HG02798 (cell line): ENCODE results near the gene TBCD.
"Not testable (repeated sequence)": the region's sequence is repeated elsewhere in the genome, so short reads cannot be mapped to it uniquely, and the experiment has no call there.

Experiments
- ATAC-seq: cut with Tn5 transposase; IDR thresholded peaks from one replicate; pipeline ENCODE4 v1.9.1; 2021; ENCODE audit warnings: mild to moderate bottlenecking; ENCODE audit not compliant: unreplicated experiment, poor library complexity

Gene TBCD

GRCh38 chr17:82754297-82755208, 2.7 kb downstream of the TBCD start:
- ATAC-seq: no peak

GRCh38 chr17:82756166-82756565, 4.3 kb downstream of the TBCD start:
- ATAC-seq: no peak

GRCh38 chr17:82765371-82765770, 13.5 kb downstream of the TBCD start:
- ATAC-seq: no peak

- ATAC-seq: no peak
Measured at GRCh38 chr17:82767041-82767754, 15.3 kb downstream of the TBCD start.

GRCh38 chr17:82769041-82769440, 17.2 kb downstream of the TBCD start:
- no peak for ATAC-seq

GRCh38 chr17:82772026-82772425, 20.2 kb downstream of the TBCD start:
- ATAC-seq: no peak

- not testable (repeated sequence) for ATAC-seq
Measured at GRCh38 chr17:82774456-82774855, 22.6 kb downstream of the TBCD start.

DNA sequence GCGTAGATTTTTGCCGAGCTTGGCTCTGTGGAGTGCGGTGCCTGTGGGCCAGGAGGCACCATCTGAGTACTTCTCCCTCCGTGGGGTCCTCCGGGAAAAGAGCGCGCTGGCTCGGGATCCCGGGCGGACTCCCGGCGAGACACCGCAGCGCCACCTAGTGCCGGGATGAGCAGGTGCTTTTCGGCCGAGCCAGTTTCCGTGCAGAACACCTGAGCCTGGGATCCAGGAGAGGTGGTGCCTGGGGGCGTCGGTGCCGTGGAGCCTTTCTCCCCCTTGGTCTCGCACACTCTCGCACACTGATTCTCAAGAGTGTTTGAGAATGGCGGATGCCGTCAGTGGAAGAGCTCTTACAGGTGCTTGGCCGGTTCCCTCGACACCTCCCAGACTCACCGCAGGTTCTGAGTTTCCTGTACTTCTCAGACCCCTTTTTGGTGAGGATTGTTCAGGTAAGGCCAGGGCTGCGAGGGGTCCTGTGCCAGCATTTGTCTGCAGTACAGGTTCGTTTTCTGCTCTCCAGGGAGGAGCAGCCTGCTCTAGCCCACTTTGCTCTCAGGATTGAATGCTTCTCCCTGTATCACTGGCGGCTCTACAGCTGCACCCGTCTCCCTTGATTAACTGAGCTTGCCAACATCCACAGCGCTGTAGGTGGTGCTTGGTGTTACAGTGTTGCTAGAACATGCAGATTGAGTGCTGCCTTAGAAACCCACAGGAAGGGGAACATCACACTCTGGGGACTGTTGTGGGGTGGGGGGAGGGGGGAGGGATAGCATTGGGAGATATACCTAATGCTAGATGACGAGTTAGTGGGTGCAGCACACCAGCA, 23.3 kb downstream of the TBCD start:
- ATAC-seq: no peak

GRCh38 chr17:82776454-82776853, 24.6 kb downstream of the TBCD start:
- ATAC-seq: no peak

DNA sequence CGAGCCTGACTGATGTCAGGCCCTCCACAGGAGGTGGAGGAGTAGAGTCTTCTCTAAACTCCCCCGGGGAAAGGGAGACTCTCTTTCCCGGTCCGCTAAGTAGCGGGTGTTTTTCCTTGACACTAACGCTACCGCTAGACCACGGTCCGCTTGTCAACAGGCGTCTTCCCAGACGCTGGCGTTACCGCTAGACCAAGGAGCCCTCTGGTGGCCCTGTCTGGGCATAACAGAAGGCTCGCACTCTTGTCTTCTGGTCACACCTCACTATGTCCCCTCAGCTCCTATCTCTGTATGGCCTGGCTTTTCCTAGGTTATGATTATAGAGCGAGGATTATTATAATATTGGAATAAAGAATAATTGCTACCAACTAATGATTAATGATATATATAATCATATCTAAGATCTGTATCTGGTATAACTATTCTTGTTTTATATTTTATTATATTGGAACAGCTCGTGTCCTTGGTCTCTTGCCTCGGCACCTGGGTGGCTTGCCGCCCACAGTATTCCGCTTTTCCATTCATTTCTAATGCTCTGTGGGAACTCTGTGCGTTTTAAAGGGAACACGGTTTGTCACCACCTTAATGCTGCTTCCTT, 26.0 kb downstream of the TBCD start:
- not testable (repeated sequence) for ATAC-seq

GRCh38 chr17:82779541-82779940, 27.7 kb downstream of the TBCD start:
- no peak for ATAC-seq

GRCh38 chr17:82780195-82780594, 28.3 kb downstream of the TBCD start:
- no peak for ATAC-seq

- ATAC-seq: no peak
Measured at GRCh38 chr17:82780971-82781893, 29.4 kb downstream of the TBCD start.

DNA sequence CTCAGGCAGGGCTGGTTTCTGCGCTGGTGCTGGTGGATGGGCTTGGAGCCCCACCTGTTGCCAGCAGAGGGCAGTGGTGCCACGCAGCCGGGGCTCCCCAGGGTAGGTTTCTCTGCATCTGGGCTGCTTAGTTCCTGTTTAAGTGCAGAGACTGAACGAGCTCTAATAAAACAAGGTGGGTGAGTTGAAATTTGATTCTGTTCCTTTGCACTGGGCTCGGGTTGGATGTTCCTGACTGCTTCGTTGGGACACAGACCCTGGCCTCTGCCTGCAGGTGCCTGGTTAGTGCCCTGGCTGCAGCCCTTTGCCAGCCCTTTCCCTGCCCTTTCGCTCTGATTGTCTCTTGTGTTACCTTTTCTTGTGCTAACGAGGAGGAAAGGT, 30.0 kb downstream of the TBCD start:
- ATAC-seq: peak; percentile 56

GRCh38 chr17:82782657-82783207, 30.9 kb downstream of the TBCD start:
- ATAC-seq: no peak

- no peak for ATAC-seq
Measured at GRCh38 chr17:82783498-82783897, 31.6 kb downstream of the TBCD start.

DNA sequence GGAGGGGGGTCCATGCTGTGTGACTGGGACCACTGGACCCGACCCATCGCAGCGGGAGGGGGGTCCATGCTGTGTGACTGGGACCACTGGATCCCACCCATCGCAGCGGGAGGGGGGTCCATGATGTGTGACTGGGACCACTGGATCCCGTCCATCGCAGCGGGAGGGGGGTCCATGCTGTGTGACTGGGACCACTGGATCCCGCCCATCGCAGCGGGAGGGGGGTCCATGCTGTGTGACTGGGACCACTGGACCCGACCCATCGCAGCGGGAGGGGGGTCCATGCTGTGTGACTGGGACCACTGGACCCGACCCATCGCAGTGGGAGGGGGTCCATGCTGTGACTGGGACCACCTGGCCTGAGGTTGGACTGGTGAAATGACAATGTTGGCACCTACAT, 33.7 kb downstream of the TBCD start:
- not testable (repeated sequence) for ATAC-seq

- no peak for ATAC-seq
Measured at GRCh38 chr17:82786427-82786826, 34.6 kb downstream of the TBCD start.
